ENCODE results near the gene SCN3A. TPM values are rescaled to one million over a fixed set of nuclear protein-coding genes. Genes with fewer than 3 reads are reported as not detected.

The SCN3A gene
- total and polyA plus RNA-seq, 2 donors (not counting 1 experiment from before 2014, with no cell fraction given): 5.4 to 6.1 TPM

DNA sequence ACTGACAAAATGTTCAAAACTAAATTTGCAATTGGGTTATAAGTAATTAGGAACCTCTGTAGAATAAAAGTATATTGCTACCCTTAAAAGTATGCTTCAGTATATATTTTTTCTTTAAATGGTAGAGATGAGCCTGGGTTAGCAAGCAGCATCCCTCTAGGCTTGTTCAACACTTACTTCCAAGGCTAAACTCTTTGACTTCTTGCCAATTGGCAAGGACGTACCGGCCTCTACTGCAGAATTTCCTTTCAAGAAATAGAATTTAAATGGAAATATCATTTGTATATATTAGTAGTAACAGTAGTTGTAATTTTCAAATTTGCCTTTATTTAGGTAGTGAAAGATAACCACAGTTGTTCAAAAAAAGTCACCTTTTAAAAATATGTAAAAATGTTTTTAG is 143.4 kb downstream of the SCN3A start:
- no peak overlapping the region for H3K4me3 Mint-ChIP-seq
- no peak overlapping the region for H3K27ac ChIP-seq (ENCODE audit: low read length in 2 of 2)
- H3K9me3 Mint-ChIP-seq (ENCODE audit: insufficient read depth): no peaks in the 10 kb centered on the region
- H3K4me2 ChIP-seq (replicated peaks; ENCODE audit: low read depth, low read length, poor library complexity, severe bottlenecking): no peak overlapping the region
- H3K27me3 Mint-ChIP-seq: no peaks in the 10 kb centered on the region
- ATAC-seq (ENCODE audit: low read depth) (no peak), DNase-seq (no peak)
- no peak overlapping the region for H3K4me3 ChIP-seq (ENCODE audit: control extremely low read depth in 1 of 5, extremely low read depth in 1 of 5, insufficient read depth in 1 of 5, low read depth in 2 of 5, low read length in 4 of 5)
- POLR2A ChIA-PET: no interaction called here
- intact Hi-C loops (cut with micrococcal nuclease): no loop called here
- CTCF ChIA-PET: no interaction called here
- H3K9ac ChIP-seq (ENCODE audit: low read length): no peak overlapping the region
- H3K27ac Mint-ChIP-seq: no peak overlapping the region
- H3K9me3 ChIP-seq (ENCODE audit: control extremely low read depth in 1 of 3, control insufficient read depth in 2 of 3, insufficient read depth in 1 of 3, low read length in 2 of 3): no peaks in the 10 kb centered on the region
- no CpG with 5 or more reads among the region's 2 CpGs for WGBS (ENCODE audit: insufficient coverage)
- no peak overlapping the region for H2AFZ ChIP-seq (ENCODE audit: insufficient read depth, low read depth, low read length, poor library complexity, severe bottlenecking)
- H3K79me2 ChIP-seq (ENCODE audit: control insufficient read depth, insufficient read depth, low read length): no peaks in the 10 kb centered on the region
- H3K27me3 ChIP-seq (replicated peaks in 1 of 4; ENCODE audit: control extremely low read depth in 1 of 4, control insufficient read depth in 3 of 4, insufficient read depth in 4 of 4, low read length in 3 of 4): no peaks in the 10 kb centered on the region
- TF ChIP-seq, protein P1, sequence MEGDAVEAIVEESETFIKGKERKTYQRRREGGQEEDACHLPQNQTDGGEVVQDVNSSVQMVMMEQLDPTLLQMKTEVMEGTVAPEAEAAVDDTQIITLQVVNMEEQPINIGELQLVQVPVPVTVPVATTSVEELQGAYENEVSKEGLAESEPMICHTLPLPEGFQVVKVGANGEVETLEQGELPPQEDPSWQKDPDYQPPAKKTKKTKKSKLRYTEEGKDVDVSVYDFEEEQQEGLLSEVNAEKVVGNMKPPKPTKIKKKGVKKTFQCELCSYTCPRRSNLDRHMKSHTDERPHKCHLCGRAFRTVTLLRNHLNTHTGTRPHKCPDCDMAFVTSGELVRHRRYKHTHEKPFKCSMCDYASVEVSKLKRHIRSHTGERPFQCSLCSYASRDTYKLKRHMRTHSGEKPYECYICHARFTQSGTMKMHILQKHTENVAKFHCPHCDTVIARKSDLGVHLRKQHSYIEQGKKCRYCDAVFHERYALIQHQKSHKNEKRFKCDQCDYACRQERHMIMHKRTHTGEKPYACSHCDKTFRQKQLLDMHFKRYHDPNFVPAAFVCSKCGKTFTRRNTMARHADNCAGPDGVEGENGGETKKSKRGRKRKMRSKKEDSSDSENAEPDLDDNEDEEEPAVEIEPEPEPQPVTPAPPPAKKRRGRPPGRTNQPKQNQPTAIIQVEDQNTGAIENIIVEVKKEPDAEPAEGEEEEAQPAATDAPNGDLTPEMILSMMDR (IDR thresholded peaks at IDR 0.05): no peak
- no peak for TF ChIP-seq EZH2 (IDR thresholded peaks at IDR 0.05; ENCODE audit: borderline replicate concordance, insufficient read depth, low read depth, low read length, poor library complexity, severe bottlenecking)
- H4K20me1 ChIP-seq (ENCODE audit: control insufficient read depth, insufficient read depth, low read length, poor library complexity, severe bottlenecking): no peaks in the 10 kb centered on the region
- no peaks in the 10 kb centered on the region for H3K4me1 ChIP-seq (ENCODE audit: control insufficient read depth in 2 of 2, insufficient read depth in 2 of 2, low read length in 2 of 2)
- no peaks in the 10 kb centered on the region for H3K4me1 Mint-ChIP-seq
- no peaks in the 10 kb centered on the region for H3K36me3 ChIP-seq (replicated peaks in 1 of 2; ENCODE audit: control extremely low read depth in 1 of 2, control insufficient read depth in 1 of 2, extremely low read depth in 1 of 2, insufficient read depth in 2 of 2, low read length in 1 of 2)

DNA sequence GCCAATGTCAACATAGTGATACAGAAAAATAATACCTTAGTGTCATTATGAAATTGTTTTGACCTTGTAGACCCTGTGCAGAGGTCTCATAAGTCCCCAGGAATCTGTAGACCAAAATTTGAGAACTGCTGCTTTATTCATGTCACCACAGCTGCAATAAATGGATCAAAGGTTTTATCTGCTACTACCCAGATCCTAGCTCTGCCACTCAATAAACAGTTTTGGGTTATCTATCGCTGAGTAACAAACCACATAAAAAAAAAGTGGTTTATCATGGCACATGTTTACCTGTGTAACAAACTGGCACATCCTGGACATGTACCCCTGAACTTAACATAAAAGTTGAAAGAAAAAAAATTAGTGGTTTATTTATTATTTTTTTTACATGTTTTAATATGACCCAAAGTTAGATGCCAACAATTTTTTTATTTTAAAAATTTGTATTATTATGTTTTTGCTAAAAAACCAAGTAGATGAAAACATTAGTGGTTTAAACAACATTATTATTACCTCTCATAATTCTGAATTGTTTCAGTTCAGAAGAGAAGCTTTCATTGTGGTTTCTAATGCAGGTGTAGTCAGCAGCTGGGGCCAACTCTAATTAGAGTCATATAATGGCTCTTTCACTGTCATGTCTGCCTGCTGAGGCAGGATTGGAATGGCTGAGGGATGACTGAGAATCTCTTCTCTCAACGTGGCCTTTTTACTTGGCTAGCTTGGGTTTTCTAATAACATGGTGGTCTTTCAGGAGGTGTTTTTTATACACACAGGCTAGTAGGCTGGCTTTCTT is 145.2 kb downstream of the SCN3A start:
- H3K4me3 Mint-ChIP-seq: no peak overlapping the region
- H3K27me3 ChIP-seq (replicated peaks in 1 of 4; ENCODE audit: control extremely low read depth in 1 of 4, control insufficient read depth in 3 of 4, insufficient read depth in 4 of 4, low read length in 3 of 4): no peaks in the 10 kb centered on the region
- ChIA-PET POLR2A (no interaction called here), CTCF (no interaction called here)
- TF ChIP-seq, protein P1 (IDR thresholded peaks at IDR 0.05): no peak
- TF ChIP-seq EZH2 (IDR thresholded peaks at IDR 0.05; ENCODE audit: borderline replicate concordance, insufficient read depth, low read depth, low read length, poor library complexity, severe bottlenecking): no peak
- intact Hi-C loops (cut with micrococcal nuclease): no loop called here
- no peak overlapping the region for H3K27ac Mint-ChIP-seq
- no peaks in the 10 kb centered on the region for H3K36me3 ChIP-seq (replicated peaks in 1 of 2; ENCODE audit: control extremely low read depth in 1 of 2, control insufficient read depth in 1 of 2, extremely low read depth in 1 of 2, insufficient read depth in 2 of 2, low read length in 1 of 2)
- H3K4me1 Mint-ChIP-seq: no peaks in the 10 kb centered on the region
- no peak overlapping the region for H3K9ac ChIP-seq (ENCODE audit: low read length)
- WGBS (ENCODE audit: insufficient coverage): no CpG with 5 or more reads among the region's 2 CpGs
- no peaks in the 10 kb centered on the region for H3K9me3 Mint-ChIP-seq (ENCODE audit: insufficient read depth)
- H3K79me2 ChIP-seq (ENCODE audit: control insufficient read depth, insufficient read depth, low read length): no peaks in the 10 kb centered on the region
- no peak overlapping the region for H2AFZ ChIP-seq (ENCODE audit: insufficient read depth, low read depth, low read length, poor library complexity, severe bottlenecking)
- H4K20me1 ChIP-seq (ENCODE audit: control insufficient read depth, insufficient read depth, low read length, poor library complexity, severe bottlenecking): no peaks in the 10 kb centered on the region
- H3K4me1 ChIP-seq (ENCODE audit: control insufficient read depth in 2 of 2, insufficient read depth in 2 of 2, low read length in 2 of 2): no peaks in the 10 kb centered on the region
- H3K27me3 Mint-ChIP-seq: no peaks in the 10 kb centered on the region
- no peak for ATAC-seq (ENCODE audit: low read depth)
- no peaks in the 10 kb centered on the region for H3K9me3 ChIP-seq (ENCODE audit: control extremely low read depth in 1 of 3, control insufficient read depth in 2 of 3, insufficient read depth in 1 of 3, low read length in 2 of 3)
- no peak for DNase-seq
- H3K4me3 ChIP-seq (ENCODE audit: control extremely low read depth in 1 of 5, extremely low read depth in 1 of 5, insufficient read depth in 1 of 5, low read depth in 2 of 5, low read length in 4 of 5): no peak overlapping the region
- no peak overlapping the region for H3K4me2 ChIP-seq (replicated peaks; ENCODE audit: low read depth, low read length, poor library complexity, severe bottlenecking)
- H3K27ac ChIP-seq (ENCODE audit: low read length in 2 of 2): no peak overlapping the region
